Measurements from ENCODE around the gene MAD1L1. TPM values are rescaled to one million over a fixed set of nuclear protein-coding genes. Genes with fewer than 3 reads are reported as not detected.
"Not testable (repeated sequence)": the region's sequence is repeated elsewhere in the genome, so short reads cannot be mapped to it uniquely, and the experiment has no call there.

Gene MAD1L1
- total RNA-seq, 1 experiment from 2014 or later: 46.7 TPM

DNA sequence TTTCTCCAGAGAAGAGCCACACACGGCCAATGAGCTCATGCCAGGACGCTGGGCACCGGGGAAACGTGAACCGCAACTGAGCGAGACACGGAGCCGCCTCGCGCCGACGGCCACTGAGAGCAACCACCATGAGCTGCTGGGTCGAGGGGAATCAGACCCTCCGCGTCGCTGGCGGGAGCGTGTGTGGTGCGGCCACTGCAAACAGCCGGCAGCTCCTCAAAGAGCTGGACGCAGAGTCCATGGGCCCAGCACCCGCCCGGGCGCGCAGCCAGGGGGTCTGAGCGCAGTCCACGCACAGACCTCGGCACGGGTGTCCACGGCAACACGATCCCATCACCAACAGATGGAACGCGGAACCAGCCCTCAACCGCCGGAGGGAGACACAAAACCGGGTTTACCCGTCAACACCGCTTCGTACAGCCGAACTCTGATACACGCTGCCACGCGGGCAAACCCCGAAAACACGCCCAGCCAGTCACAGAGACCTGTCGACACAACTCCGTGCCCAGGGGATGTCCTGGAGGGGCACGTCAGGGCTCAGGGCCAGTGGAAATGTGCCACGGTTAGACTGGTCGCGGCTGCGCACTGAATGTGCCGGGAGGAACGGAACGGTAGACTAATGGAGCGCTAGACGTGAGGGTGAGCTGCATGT, 415.6 kb downstream of the MAD1L1 start:
- no peak for TF ChIP-seq EZH2 (IDR thresholded peaks at IDR 0.05; ENCODE audit: borderline replicate concordance, low read depth, low read length, poor library complexity, severe bottlenecking)
- TF ChIP-seq, protein P1, sequence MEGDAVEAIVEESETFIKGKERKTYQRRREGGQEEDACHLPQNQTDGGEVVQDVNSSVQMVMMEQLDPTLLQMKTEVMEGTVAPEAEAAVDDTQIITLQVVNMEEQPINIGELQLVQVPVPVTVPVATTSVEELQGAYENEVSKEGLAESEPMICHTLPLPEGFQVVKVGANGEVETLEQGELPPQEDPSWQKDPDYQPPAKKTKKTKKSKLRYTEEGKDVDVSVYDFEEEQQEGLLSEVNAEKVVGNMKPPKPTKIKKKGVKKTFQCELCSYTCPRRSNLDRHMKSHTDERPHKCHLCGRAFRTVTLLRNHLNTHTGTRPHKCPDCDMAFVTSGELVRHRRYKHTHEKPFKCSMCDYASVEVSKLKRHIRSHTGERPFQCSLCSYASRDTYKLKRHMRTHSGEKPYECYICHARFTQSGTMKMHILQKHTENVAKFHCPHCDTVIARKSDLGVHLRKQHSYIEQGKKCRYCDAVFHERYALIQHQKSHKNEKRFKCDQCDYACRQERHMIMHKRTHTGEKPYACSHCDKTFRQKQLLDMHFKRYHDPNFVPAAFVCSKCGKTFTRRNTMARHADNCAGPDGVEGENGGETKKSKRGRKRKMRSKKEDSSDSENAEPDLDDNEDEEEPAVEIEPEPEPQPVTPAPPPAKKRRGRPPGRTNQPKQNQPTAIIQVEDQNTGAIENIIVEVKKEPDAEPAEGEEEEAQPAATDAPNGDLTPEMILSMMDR (conservative IDR thresholded peaks at IDR 0.05; ENCODE audit: low read depth, low read length): no peak
- POLR2A ChIA-PET (ENCODE audit: low non-redundant PET): no interaction called here
- Histone ChIP-seq H3K4me3 (ENCODE audit: low read depth, low read length, poor library complexity, severe bottlenecking) (no peak overlapping the region), H3K27me3 (replicated peaks; ENCODE audit: insufficient read depth, low read depth, low read length, poor library complexity) (no peaks in the 10 kb centered on the region), H3K36me3 (ENCODE audit: insufficient read depth, low read length, poor library complexity, severe bottlenecking) (no peaks in the 10 kb centered on the region), H3K27ac (ENCODE audit: low read depth, low read length, poor library complexity, severe bottlenecking) (no peak overlapping the region), H3K9me3 (ENCODE audit: low read depth, low read length, poor library complexity, severe bottlenecking) (no peaks in the 10 kb centered on the region), H3K4me1 (ENCODE audit: insufficient read depth, low read length, poor library complexity, severe bottlenecking) (peaks cover 12% of the 10 kb centered on the region)
- intact Hi-C loops (cut with micrococcal nuclease; ENCODE audit: unreplicated experiment): no loop called here
- CTCF ChIA-PET: interaction anchor here (0.6 kb wide), 1 partner anchor 153 kb away, joined by 10 read pairs; no protein-coding TSS in a partner anchor
- no peak for DNase-seq (ENCODE audit: low spot score)
- no TSS peak for BruUV-seq (replicated peaks)

DNA sequence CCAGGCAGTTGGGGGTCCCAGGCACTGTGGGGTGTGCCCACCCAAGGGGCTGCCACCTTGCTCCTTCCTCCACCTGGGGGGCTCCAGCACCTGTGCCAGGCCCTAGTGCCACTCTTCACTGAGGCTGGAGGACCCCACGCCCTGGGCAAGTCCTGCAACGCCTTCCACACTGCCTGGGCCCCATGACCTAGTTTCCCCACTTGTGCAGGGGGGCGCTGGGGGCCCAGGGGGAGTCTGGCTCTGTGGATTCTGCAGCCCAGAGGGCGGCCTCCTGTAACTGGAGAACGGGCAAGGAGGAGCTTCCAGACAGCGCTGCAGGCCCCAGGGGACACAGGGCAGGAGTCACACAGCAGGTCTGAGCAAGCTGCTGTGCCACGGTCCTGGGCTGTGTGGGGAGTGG, 416.3 kb downstream of the MAD1L1 start:
- H3K27ac ChIP-seq (ENCODE audit: low read depth, low read length, poor library complexity, severe bottlenecking); POLR2A ChIA-PET (ENCODE audit: low non-redundant PET); H3K4me3 ChIP-seq (ENCODE audit: low read depth, low read length, poor library complexity, severe bottlenecking); H3K27me3 ChIP-seq (replicated peaks; ENCODE audit: insufficient read depth, low read depth, low read length, poor library complexity); H3K36me3 ChIP-seq (ENCODE audit: insufficient read depth, low read length, poor library complexity, severe bottlenecking); H3K9me3 ChIP-seq (ENCODE audit: low read depth, low read length, poor library complexity, severe bottlenecking); BruUV-seq (replicated peaks); DNase-seq (ENCODE audit: low spot score); intact Hi-C loops (cut with micrococcal nuclease; ENCODE audit: unreplicated experiment): not testable (repeated sequence)
- peaks cover 19% of the 10 kb centered on the region for H3K4me1 ChIP-seq (ENCODE audit: insufficient read depth, low read length, poor library complexity, severe bottlenecking)
- CTCF ChIA-PET: interaction anchor here (0.6 kb wide), 1 partner anchor 152 kb away, joined by 10 read pairs; no protein-coding TSS in a partner anchor

DNA sequence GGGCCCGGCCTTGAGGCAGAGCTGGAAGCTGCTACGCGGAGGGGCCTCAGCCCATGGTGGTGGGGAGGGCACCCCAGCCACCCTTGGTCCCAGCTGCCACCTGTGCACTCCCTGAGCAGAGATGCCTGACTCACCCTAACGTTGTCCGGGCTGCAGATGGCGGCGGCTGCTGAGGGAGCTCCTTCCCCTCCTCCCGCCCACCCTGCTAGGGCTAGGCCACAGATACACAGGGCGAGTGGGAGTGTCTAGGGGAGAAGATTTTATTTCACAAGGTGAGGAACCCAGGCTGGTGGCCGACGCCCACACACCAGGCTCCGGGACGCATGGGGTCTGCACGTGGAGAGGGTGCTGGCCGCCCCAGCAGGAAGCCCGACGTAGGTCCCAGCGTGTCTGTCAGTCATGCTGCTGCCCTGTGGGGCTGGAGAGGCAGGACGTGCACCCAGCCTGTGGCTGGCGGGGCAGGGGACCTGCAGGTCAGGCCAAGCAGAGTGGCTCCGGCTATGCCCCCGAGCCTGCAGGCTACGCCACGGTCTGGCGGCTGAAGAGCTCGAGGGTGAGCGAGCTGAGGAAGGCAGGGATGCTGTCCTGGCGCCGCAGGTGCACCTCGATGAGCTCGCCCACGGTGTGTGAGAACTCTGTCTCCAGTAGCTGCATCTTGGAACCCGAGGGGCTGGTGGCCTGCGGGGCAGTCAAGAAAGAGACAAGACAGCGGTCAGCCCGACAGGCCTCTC, 417.0 kb downstream of the MAD1L1 start:
- H3K27ac ChIP-seq (ENCODE audit: low read depth, low read length, poor library complexity, severe bottlenecking); H3K36me3 ChIP-seq (ENCODE audit: insufficient read depth, low read length, poor library complexity, severe bottlenecking); H3K9me3 ChIP-seq (ENCODE audit: low read depth, low read length, poor library complexity, severe bottlenecking); DNase-seq (ENCODE audit: low spot score); H3K4me3 ChIP-seq (ENCODE audit: low read depth, low read length, poor library complexity, severe bottlenecking); POLR2A ChIA-PET (ENCODE audit: low non-redundant PET); intact Hi-C loops (cut with micrococcal nuclease; ENCODE audit: unreplicated experiment); H3K27me3 ChIP-seq (replicated peaks; ENCODE audit: insufficient read depth, low read depth, low read length, poor library complexity); BruUV-seq (replicated peaks); CTCF ChIA-PET: not testable (repeated sequence)
- peaks cover 19% of the 10 kb centered on the region for H3K4me1 ChIP-seq (ENCODE audit: insufficient read depth, low read length, poor library complexity, severe bottlenecking)

DNA sequence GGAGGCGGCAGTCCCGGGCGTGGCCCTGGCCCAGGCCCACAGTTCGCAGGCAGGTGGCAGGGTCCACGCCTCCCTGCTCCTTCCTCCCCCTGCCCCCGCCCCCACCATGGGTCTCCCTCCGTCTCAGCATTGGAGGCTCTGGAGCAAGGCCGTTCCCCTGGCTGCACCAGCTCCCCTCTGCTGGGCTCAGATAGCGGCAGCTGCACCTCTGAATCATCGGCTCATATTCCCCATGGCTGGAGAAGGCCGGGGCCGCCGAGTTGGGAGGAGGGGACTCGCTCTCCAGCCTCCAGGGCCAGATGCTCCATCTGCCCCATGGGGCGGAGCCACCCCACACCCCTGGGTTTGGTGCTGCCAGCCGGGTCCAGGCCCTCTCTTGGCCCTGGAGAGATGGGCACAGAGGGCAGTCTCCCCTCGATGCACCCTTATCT, 417.7 kb downstream of the MAD1L1 start:
- peaks cover 19% of the 10 kb centered on the region for H3K4me1 ChIP-seq (ENCODE audit: insufficient read depth, low read length, poor library complexity, severe bottlenecking)
- CTCF ChIA-PET: no interaction called here
- intact Hi-C loops (cut with micrococcal nuclease; ENCODE audit: unreplicated experiment): no loop called here

More for the DNA sequence above, 417.7 kb downstream of the MAD1L1 start:
- no peak for DNase-seq (ENCODE audit: low spot score)
- Histone ChIP-seq H3K36me3 (ENCODE audit: insufficient read depth, low read length, poor library complexity, severe bottlenecking) (no peaks in the 10 kb centered on the region), H3K27me3 (replicated peaks; ENCODE audit: insufficient read depth, low read depth, low read length, poor library complexity) (no peaks in the 10 kb centered on the region), H3K27ac (ENCODE audit: low read depth, low read length, poor library complexity, severe bottlenecking) (no peak overlapping the region), H3K4me3 (ENCODE audit: low read depth, low read length, poor library complexity, severe bottlenecking) (no peak overlapping the region), H3K9me3 (ENCODE audit: low read depth, low read length, poor library complexity, severe bottlenecking) (no peaks in the 10 kb centered on the region)
- POLR2A ChIA-PET (ENCODE audit: low non-redundant PET): no interaction called here
- no TSS peak for BruUV-seq (replicated peaks)
- TF ChIP-seq, protein P1 (conservative IDR thresholded peaks at IDR 0.05; ENCODE audit: low read depth, low read length): no peak
- no peak for TF ChIP-seq EZH2 (IDR thresholded peaks at IDR 0.05; ENCODE audit: borderline replicate concordance, low read depth, low read length, poor library complexity, severe bottlenecking)
